HepG2 (cell line): ENCODE measurements around the gene TBC1D3.
"Not testable (repeated sequence)": the region's sequence is repeated elsewhere in the genome, so short reads cannot be mapped to it uniquely, and the experiment has no call there.

Experiments used
- CAMTA2 ChIP-seq: sonication (generic); formaldehyde crosslinking; IDR thresholded peaks from 2 replicates; pipeline ENCODE4 v1.4.0; 2020; ENCODE audit warnings: mild to moderate bottlenecking, missing genetic modification reagents, borderline replicate concordance
- ESRRA ChIP-seq: sonication (generic); formaldehyde crosslinking; IDR thresholded peaks from 2 replicates; pipeline ENCODE4 v1.5.1; 2020; ENCODE audit warnings: mild to moderate bottlenecking, low read depth, missing genetic modification reagents
- GABPA ChIP-seq, 2 experiments: IDR thresholded peaks; 2 replicates each; pipeline ENCODE4 v1.6.1; 2011 to 2016; ENCODE audit warnings: low read depth in 2 of 2, low read length in 1 of 2, missing biosample characterization in 1 of 2, missing genetic modification characterization in 1 of 2
- HDAC2 ChIP-seq: sonication (generic); formaldehyde crosslinking; IDR thresholded peaks from 2 replicates; pipeline ENCODE4 v1.4.0; 2020; ENCODE audit warnings: missing genetic modification reagents
- LCORL ChIP-seq, 2 experiments: fragments of 450-650 bp in 1 of 2; sonication (generic) in 1 of 2; formaldehyde crosslinking in 1 of 2; IDR thresholded peaks; 2 replicates each; pipeline versions ENCODE4 v1.5.0 to v1.6.1; 2017 to 2020; ENCODE audit warnings: antibody characterized with exemption in 1 of 2, missing genetic modification reagents in 1 of 2
- ZKSCAN1 ChIP-seq: fragments of 150-350 bp; IDR thresholded peaks from 2 replicates; pipeline ENCODE4 v1.6.1; 2014; ENCODE audit warnings: low read length
- ZNF792 ChIP-seq: IDR thresholded peaks from 2 replicates; pipeline ENCODE4 v1.6.1; 2016
- TF ChIP-seq, protein P1 (sequence below): sonication (generic); formaldehyde crosslinking; IDR thresholded peaks from 2 replicates; pipeline ENCODE4 v1.4.0; 2020; ENCODE audit warnings: missing genetic modification reagents, borderline replicate concordance
- TF ChIP-seq, protein P2 (sequence below): sonication (generic); formaldehyde crosslinking; IDR thresholded peaks from 2 replicates; pipeline ENCODE4 v1.5.0; 2020; ENCODE audit warnings: missing genetic modification reagents
- TF ChIP-seq, protein P3 (sequence below): sonication (generic); formaldehyde crosslinking; IDR thresholded peaks from 2 replicates; pipeline ENCODE4 v1.4.0; 2020; ENCODE audit warnings: low read depth, missing genetic modification reagents
- TF ChIP-seq, protein P4 (sequence below): sonication (generic); formaldehyde crosslinking; IDR thresholded peaks from 2 replicates; pipeline ENCODE4 v1.4.0; 2020; ENCODE audit warnings: low read depth, mild to moderate bottlenecking, missing genetic modification reagents
- TF ChIP-seq, protein P5 (sequence below): sonication (generic); formaldehyde crosslinking; IDR thresholded peaks from 2 replicates; pipeline ENCODE4 v1.5.0; 2020; ENCODE audit warnings: mild to moderate bottlenecking, missing genetic modification reagents, moderate library complexity

DNA sequence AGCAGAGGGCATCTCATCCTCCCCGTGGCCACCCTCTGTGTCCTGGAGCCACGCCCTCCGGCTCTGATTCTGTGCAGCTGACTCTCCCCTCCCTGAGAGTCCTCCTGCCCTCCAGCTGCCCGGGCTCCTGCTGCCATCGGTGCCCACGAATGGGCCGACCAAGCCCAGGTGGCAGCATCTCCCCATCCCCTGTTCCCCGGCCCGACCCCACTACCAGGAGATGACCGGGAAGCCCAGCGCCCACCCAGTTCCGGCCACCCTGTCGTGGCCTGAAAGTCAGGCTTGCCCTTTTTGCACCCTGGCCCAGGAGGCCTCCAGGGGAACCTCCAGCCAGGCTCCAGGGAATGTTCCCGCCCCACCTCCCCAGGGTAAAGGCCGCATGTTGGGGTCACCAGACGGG is 57.5 kb downstream of the TBC1D3 start:
- TF ChIP-seq, protein P1, sequence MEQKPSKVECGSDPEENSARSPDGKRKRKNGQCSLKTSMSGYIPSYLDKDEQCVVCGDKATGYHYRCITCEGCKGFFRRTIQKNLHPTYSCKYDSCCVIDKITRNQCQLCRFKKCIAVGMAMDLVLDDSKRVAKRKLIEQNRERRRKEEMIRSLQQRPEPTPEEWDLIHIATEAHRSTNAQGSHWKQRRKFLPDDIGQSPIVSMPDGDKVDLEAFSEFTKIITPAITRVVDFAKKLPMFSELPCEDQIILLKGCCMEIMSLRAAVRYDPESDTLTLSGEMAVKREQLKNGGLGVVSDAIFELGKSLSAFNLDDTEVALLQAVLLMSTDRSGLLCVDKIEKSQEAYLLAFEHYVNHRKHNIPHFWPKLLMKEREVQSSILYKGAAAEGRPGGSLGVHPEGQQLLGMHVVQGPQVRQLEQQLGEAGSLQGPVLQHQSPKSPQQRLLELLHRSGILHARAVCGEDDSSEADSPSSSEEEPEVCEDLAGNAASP = not testable (repeated sequence)
- TF ChIP-seq GABPA (IDR thresholded peaks at IDR 0.05; ENCODE audit: low read depth, low read length); GABPA (CRISPR knock-in tag; IDR thresholded peaks at IDR 0.05; ENCODE audit: low read depth); ZNF792 (CRISPR knock-in tag); ZKSCAN1; ESRRA (CRISPR knock-in tag); LCORL (IDR thresholded peaks at IDR 0.05); LCORL (CRISPR knock-in tag; IDR thresholded peaks at IDR 0.05); HDAC2 (CRISPR knock-in tag); CAMTA2 (CRISPR knock-in tag): not testable (repeated sequence)
- TF ChIP-seq, protein P2, sequence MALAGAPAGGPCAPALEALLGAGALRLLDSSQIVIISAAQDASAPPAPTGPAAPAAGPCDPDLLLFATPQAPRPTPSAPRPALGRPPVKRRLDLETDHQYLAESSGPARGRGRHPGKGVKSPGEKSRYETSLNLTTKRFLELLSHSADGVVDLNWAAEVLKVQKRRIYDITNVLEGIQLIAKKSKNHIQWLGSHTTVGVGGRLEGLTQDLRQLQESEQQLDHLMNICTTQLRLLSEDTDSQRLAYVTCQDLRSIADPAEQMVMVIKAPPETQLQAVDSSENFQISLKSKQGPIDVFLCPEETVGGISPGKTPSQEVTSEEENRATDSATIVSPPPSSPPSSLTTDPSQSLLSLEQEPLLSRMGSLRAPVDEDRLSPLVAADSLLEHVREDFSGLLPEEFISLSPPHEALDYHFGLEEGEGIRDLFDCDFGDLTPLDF (CRISPR knock-in tag) = not testable (repeated sequence)
- TF ChIP-seq, protein P3, sequence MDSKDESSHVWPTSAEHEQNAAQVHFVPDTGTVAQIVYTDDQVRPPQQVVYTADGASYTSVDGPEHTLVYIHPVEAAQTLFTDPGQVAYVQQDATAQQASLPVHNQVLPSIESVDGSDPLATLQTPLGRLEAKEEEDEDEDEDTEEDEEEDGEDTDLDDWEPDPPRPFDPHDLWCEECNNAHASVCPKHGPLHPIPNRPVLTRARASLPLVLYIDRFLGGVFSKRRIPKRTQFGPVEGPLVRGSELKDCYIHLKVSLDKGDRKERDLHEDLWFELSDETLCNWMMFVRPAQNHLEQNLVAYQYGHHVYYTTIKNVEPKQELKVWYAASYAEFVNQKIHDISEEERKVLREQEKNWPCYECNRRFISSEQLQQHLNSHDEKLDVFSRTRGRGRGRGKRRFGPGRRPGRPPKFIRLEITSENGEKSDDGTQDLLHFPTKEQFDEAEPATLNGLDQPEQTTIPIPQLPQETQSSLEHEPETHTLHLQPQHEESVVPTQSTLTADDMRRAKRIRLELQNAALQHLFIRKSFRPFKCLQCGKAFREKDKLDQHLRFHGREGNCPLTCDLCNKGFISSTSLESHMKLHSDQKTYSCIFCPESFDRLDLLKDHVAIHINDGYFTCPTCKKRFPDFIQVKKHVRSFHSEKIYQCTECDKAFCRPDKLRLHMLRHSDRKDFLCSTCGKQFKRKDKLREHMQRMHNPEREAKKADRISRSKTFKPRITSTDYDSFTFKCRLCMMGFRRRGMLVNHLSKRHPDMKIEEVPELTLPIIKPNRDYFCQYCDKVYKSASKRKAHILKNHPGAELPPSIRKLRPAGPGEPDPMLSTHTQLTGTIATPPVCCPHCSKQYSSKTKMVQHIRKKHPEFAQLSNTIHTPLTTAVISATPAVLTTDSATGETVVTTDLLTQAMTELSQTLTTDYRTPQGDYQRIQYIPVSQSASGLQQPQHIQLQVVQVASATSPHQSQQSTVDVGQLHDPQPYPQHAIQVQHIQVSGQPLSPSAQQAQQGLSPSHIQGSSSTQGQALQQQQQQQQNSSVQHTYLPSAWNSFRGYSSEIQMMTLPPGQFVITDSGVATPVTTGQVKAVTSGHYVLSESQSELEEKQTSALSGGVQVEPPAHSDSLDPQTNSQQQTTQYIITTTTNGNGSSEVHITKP (CRISPR knock-in tag) = not testable (repeated sequence)
- TF ChIP-seq, protein P4, sequence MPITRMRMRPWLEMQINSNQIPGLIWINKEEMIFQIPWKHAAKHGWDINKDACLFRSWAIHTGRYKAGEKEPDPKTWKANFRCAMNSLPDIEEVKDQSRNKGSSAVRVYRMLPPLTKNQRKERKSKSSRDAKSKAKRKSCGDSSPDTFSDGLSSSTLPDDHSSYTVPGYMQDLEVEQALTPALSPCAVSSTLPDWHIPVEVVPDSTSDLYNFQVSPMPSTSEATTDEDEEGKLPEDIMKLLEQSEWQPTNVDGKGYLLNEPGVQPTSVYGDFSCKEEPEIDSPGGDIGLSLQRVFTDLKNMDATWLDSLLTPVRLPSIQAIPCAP (CRISPR knock-in tag) = not testable (repeated sequence)
- TF ChIP-seq, protein P5, sequence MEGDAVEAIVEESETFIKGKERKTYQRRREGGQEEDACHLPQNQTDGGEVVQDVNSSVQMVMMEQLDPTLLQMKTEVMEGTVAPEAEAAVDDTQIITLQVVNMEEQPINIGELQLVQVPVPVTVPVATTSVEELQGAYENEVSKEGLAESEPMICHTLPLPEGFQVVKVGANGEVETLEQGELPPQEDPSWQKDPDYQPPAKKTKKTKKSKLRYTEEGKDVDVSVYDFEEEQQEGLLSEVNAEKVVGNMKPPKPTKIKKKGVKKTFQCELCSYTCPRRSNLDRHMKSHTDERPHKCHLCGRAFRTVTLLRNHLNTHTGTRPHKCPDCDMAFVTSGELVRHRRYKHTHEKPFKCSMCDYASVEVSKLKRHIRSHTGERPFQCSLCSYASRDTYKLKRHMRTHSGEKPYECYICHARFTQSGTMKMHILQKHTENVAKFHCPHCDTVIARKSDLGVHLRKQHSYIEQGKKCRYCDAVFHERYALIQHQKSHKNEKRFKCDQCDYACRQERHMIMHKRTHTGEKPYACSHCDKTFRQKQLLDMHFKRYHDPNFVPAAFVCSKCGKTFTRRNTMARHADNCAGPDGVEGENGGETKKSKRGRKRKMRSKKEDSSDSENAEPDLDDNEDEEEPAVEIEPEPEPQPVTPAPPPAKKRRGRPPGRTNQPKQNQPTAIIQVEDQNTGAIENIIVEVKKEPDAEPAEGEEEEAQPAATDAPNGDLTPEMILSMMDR (CRISPR knock-in tag) = not testable (repeated sequence)
